Activated B cell treated with CpG ODN at 0.5 μM for 24 hours (primary cell): ENCODE measurements around the gene RPS27L. TPM values are rescaled to one million over a fixed set of nuclear protein-coding genes. Genes with fewer than 3 reads are reported as not detected.
"Not testable (repeated sequence)": the region's sequence is repeated elsewhere in the genome, so short reads cannot be mapped to it uniquely, and the experiment has no call there.

ENCODE experiments used
- ATAC-seq: fragments of 200-7000 bp; cut with Tn5 transposase; one replicate; pipeline ENCODE4 v1.10.0; 2021; ENCODE audit warnings: low read depth, mild to moderate bottlenecking, moderate library complexity
- CTCF ChIA-PET: fragments of 350-600 bp; sonication (Branson Sonifier 250); formaldehyde crosslinking; loops from one replicate; lab custom pipeline; 2021; ENCODE audit warnings: antibody characterized with exemption; lab: Charles Lee
- POLR2A ChIA-PET: fragments of 350-600 bp; sonication (Branson Sonifier 250); formaldehyde crosslinking; loops from one replicate; lab custom pipeline; 2021; ENCODE audit warnings: antibody characterized with exemption; lab: Charles Lee
- DNase-seq: peaks from one replicate; pipeline ENCODE4 v3.0.0; 2022
- H3K27ac Mint-ChIP-seq: one replicate; pipeline ENCODE4 v1.8.0; 2020; ENCODE audit warnings: mixed read lengths
- H3K27me3 Mint-ChIP-seq: one replicate; pipeline ENCODE4 v1.8.0; 2021; ENCODE audit warnings: mixed read lengths
- H3K36me3 Mint-ChIP-seq: one replicate; pipeline ENCODE4 v1.8.0; 2021; ENCODE audit warnings: low read depth, mixed read lengths
- H3K4me1 Mint-ChIP-seq: one replicate; pipeline ENCODE4 v1.8.0; 2021; ENCODE audit warnings: mixed read lengths
- H3K4me3 Mint-ChIP-seq: one replicate; pipeline ENCODE4 v1.8.0; 2020; ENCODE audit warnings: mild to moderate bottlenecking, mixed read lengths
- H3K9me3 Mint-ChIP-seq: one replicate; pipeline ENCODE4 v1.8.0; 2020; ENCODE audit warnings: mixed read lengths
- intact Hi-C: fragments of 100-400 bp; cut with micrococcal nuclease; formaldehyde crosslinking; loops from one replicate; pipeline ENCODE4 v1.15.1; 2024
- total RNA-seq: library from RNA; stranded (reverse); gene quantifications from 2 replicates; pipeline ENCODE4 v1.2.3, GENCODE V29; 2022
- TF ChIP-seq, protein P1 (sequence below): fragments of 200-600 bp; IDR thresholded peaks from one replicate; pipeline ENCODE4 v1.8.0; 2022; ENCODE audit warnings: antibody characterized with exemption, mild to moderate bottlenecking

RPS27L gene
- total RNA-seq, 1 donor from 2014 or later = 70.8 TPM

DNA sequence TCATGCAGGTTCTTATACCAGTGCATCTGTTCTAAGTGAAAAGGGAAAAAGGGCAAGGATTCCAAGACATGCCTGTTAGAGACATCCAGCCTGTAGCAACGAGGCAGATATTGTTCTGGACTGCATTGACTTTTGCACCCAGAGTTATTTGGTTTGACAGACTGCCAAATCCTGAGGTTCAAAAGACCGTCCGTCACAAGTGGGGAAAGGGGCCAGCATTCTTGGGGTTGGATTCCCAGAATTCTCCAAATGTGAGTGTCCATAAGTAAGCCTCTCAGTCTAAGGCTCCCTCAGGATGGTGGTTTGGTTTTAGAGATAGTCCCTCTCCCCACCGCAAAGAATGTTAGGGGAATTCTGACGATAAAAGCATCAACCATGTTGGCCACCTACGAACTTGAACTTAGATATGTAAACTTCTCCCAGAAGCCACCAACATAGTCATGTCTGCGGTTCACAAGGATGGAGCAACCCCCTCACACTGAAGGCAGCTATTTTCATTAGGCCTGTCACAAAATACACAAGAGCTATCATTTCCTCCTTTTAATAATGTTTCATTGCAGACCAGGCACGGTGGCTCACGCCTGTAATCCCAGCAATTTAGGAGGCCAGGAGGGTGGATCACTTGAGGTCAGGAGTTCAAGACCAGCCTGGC is 49.3 kb downstream of the RPS27L start:
- POLR2A ChIA-PET = interaction anchor here (0.5 kb wide), 1 partner anchor 149 kb away, joined by 4 read pairs; no protein-coding TSS in a partner anchor
- Mint-ChIP-seq H3K9me3 (no peaks in the 10 kb centered on the region), H3K27me3 (peaks cover 14% of the 10 kb centered on the region), H3K4me3 (no peak overlapping the region), H3K27ac (no peak overlapping the region), H3K36me3 (no peaks in the 10 kb centered on the region), H3K4me1 (no peaks in the 10 kb centered on the region)
- intact Hi-C loops = no loop called here
- TF ChIP-seq, protein P1, sequence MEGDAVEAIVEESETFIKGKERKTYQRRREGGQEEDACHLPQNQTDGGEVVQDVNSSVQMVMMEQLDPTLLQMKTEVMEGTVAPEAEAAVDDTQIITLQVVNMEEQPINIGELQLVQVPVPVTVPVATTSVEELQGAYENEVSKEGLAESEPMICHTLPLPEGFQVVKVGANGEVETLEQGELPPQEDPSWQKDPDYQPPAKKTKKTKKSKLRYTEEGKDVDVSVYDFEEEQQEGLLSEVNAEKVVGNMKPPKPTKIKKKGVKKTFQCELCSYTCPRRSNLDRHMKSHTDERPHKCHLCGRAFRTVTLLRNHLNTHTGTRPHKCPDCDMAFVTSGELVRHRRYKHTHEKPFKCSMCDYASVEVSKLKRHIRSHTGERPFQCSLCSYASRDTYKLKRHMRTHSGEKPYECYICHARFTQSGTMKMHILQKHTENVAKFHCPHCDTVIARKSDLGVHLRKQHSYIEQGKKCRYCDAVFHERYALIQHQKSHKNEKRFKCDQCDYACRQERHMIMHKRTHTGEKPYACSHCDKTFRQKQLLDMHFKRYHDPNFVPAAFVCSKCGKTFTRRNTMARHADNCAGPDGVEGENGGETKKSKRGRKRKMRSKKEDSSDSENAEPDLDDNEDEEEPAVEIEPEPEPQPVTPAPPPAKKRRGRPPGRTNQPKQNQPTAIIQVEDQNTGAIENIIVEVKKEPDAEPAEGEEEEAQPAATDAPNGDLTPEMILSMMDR = no peak
- CTCF ChIA-PET = no interaction called here
- no peak for ATAC-seq
- DNase-seq = no peak

DNA sequence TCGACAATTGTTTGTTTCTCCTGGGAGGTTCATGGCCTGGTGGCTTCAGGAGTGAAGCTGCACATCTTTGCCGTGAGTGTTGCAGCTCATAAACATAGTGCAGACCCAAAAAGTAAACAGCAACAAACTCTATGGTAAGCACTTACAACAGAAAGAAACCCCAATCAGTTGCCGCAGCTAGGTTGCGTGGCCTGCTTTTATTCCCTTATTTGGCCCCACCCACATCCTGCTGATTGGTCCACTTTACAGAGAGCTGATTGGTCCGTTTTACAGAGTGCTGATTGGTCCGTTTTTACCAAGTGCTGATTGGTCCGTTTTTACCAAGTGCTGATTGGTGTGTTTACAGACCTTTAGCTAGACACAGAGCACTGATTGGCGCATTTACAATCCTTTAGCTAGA is 51.9 kb downstream of the RPS27L start:
- peaks cover 14% of the 10 kb centered on the region for H3K27me3 Mint-ChIP-seq
- H3K4me3 Mint-ChIP-seq, H3K27ac Mint-ChIP-seq, ATAC-seq, DNase-seq, H3K9me3 Mint-ChIP-seq, intact Hi-C loops, H3K4me1 Mint-ChIP-seq, POLR2A ChIA-PET, H3K36me3 Mint-ChIP-seq: not testable (repeated sequence)
- CTCF ChIA-PET = interaction anchor here (0.6 kb wide), 1 partner anchor 33 kb away, joined by 3 read pairs; no protein-coding TSS in a partner anchor

DNA sequence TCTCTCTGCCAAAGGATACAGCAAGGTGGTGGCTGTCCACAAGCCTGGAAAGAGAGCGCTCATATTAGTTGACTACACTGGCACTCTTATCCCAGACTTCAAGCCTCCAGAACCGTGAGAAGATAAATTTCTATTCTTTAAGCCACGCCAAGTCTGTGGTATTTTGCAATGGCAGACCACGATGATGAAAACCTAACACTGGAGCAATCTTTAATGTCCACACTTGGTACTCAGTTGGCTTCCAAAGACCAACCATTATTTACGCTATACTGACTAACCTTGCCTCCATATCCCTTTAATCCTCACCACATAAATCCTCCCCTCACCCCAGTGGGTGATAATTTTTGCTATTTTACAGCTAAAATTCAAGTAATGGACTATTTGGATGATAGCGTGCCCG is 52.5 kb downstream of the RPS27L start:
- no peaks in the 10 kb centered on the region for H3K36me3 Mint-ChIP-seq
- CTCF ChIA-PET = interaction anchor here (0.6 kb wide), 1 partner anchor 34 kb away, joined by 3 read pairs; no protein-coding TSS in a partner anchor
- TF ChIP-seq, protein P1 = no peak

DNA sequence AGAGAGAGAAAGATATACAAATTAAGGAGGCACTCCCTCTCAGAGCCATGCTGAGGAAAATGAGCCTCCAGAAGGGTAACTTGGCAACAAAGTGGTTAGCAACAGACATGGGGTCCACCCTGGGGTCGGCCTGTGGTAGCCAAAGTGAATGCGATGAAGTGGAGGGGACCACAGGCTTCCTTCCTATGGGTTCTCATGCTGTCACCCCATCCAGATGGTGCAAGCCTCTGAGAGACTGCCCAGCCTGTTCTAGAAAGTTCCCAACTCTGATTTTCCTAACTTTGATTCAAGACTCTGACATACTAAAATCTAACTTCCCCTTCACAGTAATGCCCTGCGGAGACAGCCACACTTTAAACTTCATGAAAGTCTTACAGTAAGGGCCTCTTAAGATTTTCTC is 53.9 kb downstream of the RPS27L start:
- Mint-ChIP-seq H3K4me1 (no peaks in the 10 kb centered on the region), H3K9me3 (no peaks in the 10 kb centered on the region), H3K27me3 (peaks cover 9% of the 10 kb centered on the region), H3K36me3 (no peaks in the 10 kb centered on the region), H3K4me3 (no peak overlapping the region), H3K27ac (no peak overlapping the region)
- TF ChIP-seq, protein P1 = no peak
- ChIA-PET POLR2A (no interaction called here), CTCF (no interaction called here)
- intact Hi-C loops = no loop called here
- DNase-seq (no peak), ATAC-seq (no peak)

More for the DNA sequence above, 52.5 kb downstream of the RPS27L start:
- H3K4me3 Mint-ChIP-seq = no peak overlapping the region
- POLR2A ChIA-PET = no interaction called here
- intact Hi-C loops = no loop called here
- H3K27me3 Mint-ChIP-seq = peaks cover 14% of the 10 kb centered on the region
- no peaks in the 10 kb centered on the region for H3K4me1 Mint-ChIP-seq
- no peak overlapping the region for H3K27ac Mint-ChIP-seq
- no peaks in the 10 kb centered on the region for H3K9me3 Mint-ChIP-seq
- ATAC-seq = no peak
- no peak for DNase-seq

DNA sequence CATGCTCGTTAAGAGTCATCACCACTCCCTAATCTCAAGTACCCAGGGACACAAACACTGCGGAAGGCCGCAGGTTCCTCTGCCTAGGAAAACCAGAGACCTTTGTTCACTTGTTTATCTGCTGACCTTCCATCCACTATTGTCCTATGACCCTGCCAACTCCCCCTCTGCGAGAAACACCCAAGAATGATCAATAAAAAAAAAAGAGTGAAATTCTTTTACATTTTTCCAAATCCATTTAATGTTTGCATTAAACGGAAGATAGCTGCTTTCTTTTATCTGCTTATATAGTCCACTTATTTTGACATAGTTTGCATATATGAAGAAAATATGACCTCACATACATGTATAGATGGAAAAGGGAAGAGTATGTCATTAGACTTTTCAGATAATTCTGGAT is 57.7 kb downstream of the RPS27L start:
- H3K9me3 Mint-ChIP-seq, CTCF ChIA-PET, DNase-seq, intact Hi-C loops, H3K4me3 Mint-ChIP-seq, H3K36me3 Mint-ChIP-seq, POLR2A ChIA-PET, H3K4me1 Mint-ChIP-seq, H3K27ac Mint-ChIP-seq, H3K27me3 Mint-ChIP-seq, ATAC-seq: not testable (repeated sequence)

DNA sequence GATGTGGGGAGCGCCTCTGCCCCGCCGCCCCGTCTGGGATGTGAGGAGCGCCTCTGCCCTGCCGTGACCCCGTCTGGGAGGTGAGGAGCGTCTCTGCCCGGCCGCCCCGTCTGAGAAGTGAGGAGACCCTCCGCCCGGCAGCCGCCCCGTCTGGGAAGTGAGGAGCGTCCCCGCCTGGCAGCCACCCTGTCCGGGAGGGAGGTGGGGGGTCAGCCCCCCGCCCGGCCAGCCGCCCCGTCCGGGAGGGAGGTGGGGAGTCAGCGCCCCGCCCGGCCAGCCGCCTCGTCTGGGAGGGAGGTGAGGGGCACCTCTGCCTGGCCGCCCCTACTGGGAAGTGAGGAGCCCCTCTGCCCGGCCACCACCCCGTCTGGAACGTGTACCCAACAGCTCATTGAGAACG is 58.4 kb downstream of the RPS27L start:
- CTCF ChIA-PET, H3K4me1 Mint-ChIP-seq, intact Hi-C loops, H3K27me3 Mint-ChIP-seq, POLR2A ChIA-PET, H3K9me3 Mint-ChIP-seq, H3K36me3 Mint-ChIP-seq, H3K4me3 Mint-ChIP-seq, ATAC-seq, DNase-seq, H3K27ac Mint-ChIP-seq: not testable (repeated sequence)

Other genes starting within 250 kb of the RPS27L start
- 7.8 TPM in 2 replicates for gene TPM1, start 114.7 kb downstream of the RPS27L start, total RNA-seq
- gene LACTB, start 35.6 kb downstream of the RPS27L start, total RNA-seq = 26.0 and 28.1 TPM in 2 replicates
- 93.1 and 94.4 TPM in 2 replicates for gene RAB8B, start 32.1 kb upstream of the RPS27L start, total RNA-seq
- 22.1 and 23.7 TPM in 2 replicates for gene APH1B, start 120.1 kb upstream of the RPS27L start, total RNA-seq
- gene CA12, start 224.4 kb upstream of the RPS27L start, total RNA-seq = not detected in 2 replicates